Measurements from ENCODE around the gene TEX28. TPM values are rescaled to one million over a fixed set of nuclear protein-coding genes. Genes with fewer than 3 reads are reported as not detected.
"Not testable (repeated sequence)": the region's sequence is repeated elsewhere in the genome, so short reads cannot be mapped to it uniquely, and the experiment has no call there.

TEX28 gene, protein sequence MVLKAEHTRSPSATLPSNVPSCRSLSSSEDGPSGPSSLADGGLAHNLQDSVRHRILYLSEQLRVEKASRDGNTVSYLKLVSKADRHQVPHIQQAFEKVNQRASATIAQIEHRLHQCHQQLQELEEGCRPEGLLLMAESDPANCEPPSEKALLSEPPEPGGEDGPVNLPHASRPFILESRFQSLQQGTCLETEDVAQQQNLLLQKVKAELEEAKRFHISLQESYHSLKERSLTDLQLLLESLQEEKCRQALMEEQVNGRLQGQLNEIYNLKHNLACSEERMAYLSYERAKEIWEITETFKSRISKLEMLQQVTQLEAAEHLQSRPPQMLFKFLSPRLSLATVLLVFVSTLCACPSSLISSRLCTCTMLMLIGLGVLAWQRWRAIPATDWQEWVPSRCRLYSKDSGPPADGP
- total RNA-seq: not detected in 2 replicates

DNA sequence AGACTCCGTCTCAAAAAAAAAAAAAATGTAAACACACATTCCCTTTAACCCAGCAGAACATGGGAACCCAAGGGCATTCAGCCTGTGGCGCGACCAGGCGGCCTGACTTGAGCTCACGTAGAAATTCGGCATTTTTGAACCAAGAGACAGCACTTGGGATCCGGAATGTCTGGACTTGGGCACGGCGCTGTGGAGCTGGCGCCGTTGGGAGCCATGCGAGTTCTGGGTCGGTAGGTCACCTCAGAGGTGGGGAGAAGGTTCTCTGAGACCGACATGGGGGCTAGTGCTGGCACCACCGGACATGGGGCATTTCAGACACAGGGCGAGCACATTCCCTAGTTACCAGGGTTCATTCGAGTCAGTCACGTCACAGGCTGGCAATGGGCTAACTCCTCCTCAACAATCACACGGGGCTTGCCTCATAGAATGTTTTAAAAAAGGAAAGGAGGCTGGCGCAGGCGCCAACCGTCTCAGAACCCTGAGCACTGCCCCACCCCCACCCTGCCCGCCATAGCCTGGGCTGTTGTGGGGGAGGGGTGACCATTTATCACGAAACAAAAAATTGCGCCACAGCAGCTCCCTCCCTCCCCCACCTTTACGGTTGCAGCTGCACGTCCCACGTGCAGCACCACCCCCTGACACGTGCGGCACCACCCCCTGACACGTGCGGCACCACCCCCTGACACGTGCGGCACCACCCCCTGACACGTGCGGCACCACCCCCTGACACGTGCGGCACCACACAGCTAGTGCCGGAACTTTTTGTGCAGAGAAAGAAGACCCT is at the start of gene TEX28:
Gene TEX28, minus strand, starts transcription at position 334 of the 784 bp plus-strand sequence. CDS start 3,007 bp downstream, outside the sequence.
- Mint-ChIP-seq H3K9me3 (no peaks in the 10 kb centered on the region), H3K27ac (no peak within 1 kb of the TSS), H3K27me3 (no peaks in the 10 kb centered on the region), H3K4me1 (no peaks in the 10 kb centered on the region), H3K36me3 (ENCODE audit: low read depth) (no peaks in the 10 kb centered on the region), H3K4me3 (no peak within 1 kb of the TSS)
- DNase-seq: no peak
- intact Hi-C loops (cut with micrococcal nuclease): no loop called here

DNA sequence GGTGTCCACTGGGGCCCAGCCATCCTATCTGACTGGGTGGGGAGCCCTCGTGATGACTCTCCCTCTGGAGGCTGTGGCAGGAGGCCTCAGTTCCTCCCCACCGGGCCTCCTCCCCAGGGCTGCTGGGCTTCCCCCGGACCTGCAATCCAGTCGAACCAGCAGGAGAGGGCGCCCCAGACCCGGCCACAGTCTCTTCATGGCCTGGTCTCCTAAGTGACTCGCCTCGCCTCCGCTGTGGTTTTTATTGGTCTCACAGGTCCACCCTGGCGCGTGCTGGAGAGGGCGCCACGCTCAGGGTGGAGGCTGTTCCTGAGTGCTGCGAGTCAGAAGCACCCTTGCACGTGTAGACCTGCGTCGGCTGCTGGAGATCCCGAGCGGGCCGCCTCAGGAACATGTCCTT is 48.7 kb upstream of the TEX28 start:
- H3K9me3 Mint-ChIP-seq; H3K27me3 Mint-ChIP-seq; H3K27ac Mint-ChIP-seq; DNase-seq; intact Hi-C loops (cut with micrococcal nuclease); H3K36me3 Mint-ChIP-seq (ENCODE audit: low read depth); H3K4me1 Mint-ChIP-seq; H3K4me3 Mint-ChIP-seq: not testable (repeated sequence)

DNA sequence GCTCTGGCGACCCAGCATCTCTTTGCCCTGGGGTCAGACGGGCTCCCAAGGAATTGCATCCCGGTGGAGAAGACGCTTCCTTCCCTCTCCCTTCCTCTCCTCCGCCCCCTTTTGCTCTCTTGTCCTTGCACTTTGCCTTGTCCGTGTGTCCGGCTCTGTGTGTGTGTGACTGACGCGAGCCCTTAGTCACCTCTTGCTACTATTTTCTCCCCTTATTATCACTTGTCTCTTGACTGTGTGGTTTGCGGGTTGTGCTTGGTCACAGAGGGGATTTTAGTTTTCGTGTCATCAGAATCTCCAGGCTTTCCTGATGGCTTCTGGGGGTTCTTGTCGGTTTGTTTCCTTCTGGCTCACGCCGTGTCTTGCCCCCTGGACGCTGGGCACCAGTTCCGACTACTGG is 48.1 kb upstream of the TEX28 start:
- H3K9me3 Mint-ChIP-seq; H3K4me1 Mint-ChIP-seq; intact Hi-C loops (cut with micrococcal nuclease); H3K27me3 Mint-ChIP-seq; H3K27ac Mint-ChIP-seq; H3K36me3 Mint-ChIP-seq (ENCODE audit: low read depth); H3K4me3 Mint-ChIP-seq; DNase-seq: not testable (repeated sequence)

DNA sequence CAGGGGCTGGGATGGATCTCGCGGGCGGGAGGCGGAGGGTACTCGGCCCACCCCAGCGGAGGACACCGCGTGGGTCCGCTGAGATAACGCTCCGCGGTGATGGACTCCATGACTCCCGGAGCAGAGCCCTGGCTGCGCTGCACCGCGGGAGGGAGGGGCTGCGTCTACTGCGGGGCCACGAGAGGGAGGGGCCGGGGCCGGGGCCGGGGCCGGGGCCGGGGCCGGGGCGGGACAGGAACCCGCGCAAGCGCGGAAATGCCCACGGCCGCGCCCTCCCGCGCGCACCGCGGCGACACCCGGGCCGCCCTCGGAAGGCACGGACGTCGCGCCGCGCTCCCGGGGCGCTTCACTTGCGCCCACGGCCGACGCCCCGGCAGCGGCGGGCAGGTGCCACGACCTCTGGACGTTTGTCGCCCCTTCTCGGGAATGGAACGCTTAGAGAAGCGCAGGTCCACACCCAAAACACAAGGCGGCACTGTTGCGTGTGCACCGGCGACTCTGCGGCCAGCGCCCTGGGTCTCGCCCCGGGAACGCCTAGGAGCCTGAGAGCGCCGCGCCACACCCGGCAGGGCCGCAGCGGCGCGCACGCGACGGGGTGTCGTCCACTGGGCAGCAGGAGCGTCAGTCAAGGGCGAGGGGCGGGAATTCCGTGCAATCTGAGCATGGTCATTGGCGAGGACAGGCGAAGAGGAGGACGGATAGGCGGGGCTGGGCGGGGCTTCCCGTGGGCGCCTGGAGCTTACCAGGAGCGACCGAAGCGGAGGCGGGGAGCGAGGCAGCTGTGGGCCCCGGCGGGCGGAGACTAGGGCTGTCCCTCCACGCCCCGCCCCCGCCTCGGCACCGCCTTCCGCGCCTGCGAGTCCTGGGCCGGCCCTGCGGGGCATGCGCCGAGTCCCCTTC is 46.7 kb upstream of the TEX28 start:
- DNase-seq; H3K36me3 Mint-ChIP-seq (ENCODE audit: low read depth); H3K27me3 Mint-ChIP-seq; H3K27ac Mint-ChIP-seq; H3K4me1 Mint-ChIP-seq; H3K9me3 Mint-ChIP-seq; intact Hi-C loops (cut with micrococcal nuclease); H3K4me3 Mint-ChIP-seq: not testable (repeated sequence)

DNA sequence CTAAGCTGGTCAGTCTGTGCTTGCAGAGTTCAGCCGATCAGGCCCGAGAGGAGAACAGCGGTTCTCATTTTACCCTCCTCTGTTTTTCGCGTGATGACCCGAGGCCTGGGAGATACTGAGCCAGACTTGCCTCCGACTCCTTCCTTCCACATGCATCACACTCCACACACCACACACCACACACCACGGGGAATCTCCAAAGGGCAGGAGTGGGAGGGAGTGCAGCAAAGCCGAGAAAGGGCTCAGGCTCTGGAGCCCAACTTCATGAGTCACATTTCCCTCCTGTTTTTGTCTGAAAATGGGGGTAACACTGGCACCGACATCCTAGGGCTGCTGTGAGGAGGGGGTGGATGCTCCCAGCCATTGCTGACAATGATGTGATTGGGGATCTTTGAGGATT is 39.6 kb upstream of the TEX28 start:
- H3K9me3 Mint-ChIP-seq: no peaks in the 10 kb centered on the region
- H3K27ac Mint-ChIP-seq: peak overlapping the region; percentile 94
- no peak for DNase-seq
- no peaks in the 10 kb centered on the region for H3K36me3 Mint-ChIP-seq (ENCODE audit: low read depth)
- no peaks in the 10 kb centered on the region for H3K27me3 Mint-ChIP-seq
- H3K4me1 Mint-ChIP-seq: peaks cover 23% of the 10 kb centered on the region
- peak overlapping the region; percentile 73 for H3K4me3 Mint-ChIP-seq
- intact Hi-C loops (cut with micrococcal nuclease): no loop called here

DNA sequence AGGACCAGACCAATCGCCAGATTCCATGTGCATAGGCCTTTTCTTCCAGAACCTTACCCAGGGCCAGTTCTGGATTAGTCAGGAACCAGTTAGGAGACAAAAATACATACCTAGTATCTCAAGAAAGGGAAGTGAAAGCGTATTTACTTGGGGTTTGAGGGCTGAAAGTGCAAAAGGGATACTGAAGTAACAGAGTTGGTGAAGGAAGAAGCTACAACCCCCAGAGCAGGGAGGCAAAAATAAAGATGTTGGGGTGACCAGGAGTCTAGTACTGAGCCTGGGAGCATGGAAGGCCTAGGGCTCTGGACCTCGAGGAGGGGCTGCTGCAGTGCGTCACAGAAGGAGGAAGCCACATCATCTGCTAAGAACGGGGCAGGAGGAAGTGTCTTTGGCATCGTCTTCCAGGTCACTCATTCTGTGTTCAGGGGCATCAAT is 38.9 kb upstream of the TEX28 start:
- Mint-ChIP-seq H3K27ac (peak overlapping the region; percentile 94), H3K4me3 (peak overlapping the region; percentile 73), H3K27me3 (no peaks in the 10 kb centered on the region), H3K4me1 (peaks cover 23% of the 10 kb centered on the region), H3K9me3 (no peaks in the 10 kb centered on the region), H3K36me3 (ENCODE audit: low read depth) (no peaks in the 10 kb centered on the region)
- intact Hi-C loops (cut with micrococcal nuclease): no loop called here
- DNase-seq: no peak

DNA sequence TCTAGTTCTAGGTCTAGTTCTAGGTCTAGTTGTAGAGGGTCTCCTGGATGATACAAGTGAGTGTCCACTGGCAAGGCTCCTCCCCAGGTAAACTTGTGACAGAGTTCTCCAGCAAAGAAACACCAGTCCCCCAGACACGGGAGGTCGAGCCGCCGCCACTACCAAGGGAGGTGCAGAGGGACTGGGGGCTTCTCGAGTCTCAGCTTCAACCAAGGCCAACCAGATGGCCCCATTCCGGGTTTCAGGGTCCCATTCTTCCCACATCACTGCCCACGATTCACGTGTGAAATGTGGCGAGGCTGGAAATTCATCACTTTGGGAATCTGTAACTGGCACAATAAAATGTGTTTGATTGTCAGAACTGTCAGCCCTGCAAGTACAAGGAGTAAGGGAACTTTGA is 38.2 kb upstream of the TEX28 start:
- Mint-ChIP-seq H3K27ac (peak overlapping the region; percentile 51), H3K27me3 (no peaks in the 10 kb centered on the region), H3K9me3 (no peaks in the 10 kb centered on the region), H3K36me3 (ENCODE audit: low read depth) (no peaks in the 10 kb centered on the region), H3K4me1 (peaks cover 26% of the 10 kb centered on the region), H3K4me3 (no peak overlapping the region)
- no peak for DNase-seq
- intact Hi-C loops (cut with micrococcal nuclease): no loop called here

DNA sequence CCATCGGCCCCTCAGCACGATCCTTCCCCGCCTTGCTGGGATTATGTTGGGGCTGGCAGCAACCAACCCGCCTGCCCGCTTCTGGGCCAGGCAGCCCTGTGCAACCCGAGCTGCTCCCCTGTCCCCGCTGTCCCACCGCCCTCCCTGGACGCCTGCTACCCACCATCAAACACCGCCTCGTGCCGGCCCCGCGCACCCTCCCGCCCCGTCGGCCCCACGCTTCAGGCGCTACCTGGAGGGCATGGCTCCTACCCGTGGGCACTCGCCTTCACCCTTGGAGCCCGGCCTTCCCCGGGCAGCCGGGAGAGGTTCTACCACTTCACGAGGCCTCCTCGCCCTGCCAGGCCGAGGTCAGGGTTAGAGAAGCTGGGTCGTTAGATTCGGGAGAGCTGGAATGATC is 37.6 kb upstream of the TEX28 start:
- DNase-seq: no peak
- no peaks in the 10 kb centered on the region for H3K36me3 Mint-ChIP-seq (ENCODE audit: low read depth)
- no peak overlapping the region for H3K27ac Mint-ChIP-seq
- H3K9me3 Mint-ChIP-seq: no peaks in the 10 kb centered on the region
- intact Hi-C loops (cut with micrococcal nuclease): no loop called here
- peaks cover 31% of the 10 kb centered on the region for H3K4me1 Mint-ChIP-seq
- H3K27me3 Mint-ChIP-seq: no peaks in the 10 kb centered on the region
- H3K4me3 Mint-ChIP-seq: no peak overlapping the region

DNA sequence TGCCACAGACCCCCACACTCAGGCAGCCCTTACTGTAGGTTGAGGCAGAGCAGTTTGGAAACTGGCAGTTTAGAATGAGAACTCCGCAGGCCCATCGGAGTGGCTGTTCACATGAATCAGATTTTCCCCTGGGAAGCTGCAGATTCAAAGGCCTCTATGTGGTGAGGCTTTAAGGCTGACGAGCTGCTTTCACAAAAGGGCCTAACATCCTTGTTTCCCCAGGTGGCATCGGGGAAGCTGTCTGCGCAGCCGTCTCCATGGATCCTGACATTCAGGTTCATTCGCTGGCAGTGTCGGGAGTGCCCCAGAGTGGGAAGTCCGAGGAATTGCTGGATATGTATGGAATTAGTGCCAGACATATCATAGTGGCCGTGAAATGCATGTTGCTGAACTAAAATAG is 34.4 kb upstream of the TEX28 start:
- Mint-ChIP-seq H3K4me1 (peaks cover 34% of the 10 kb centered on the region), H3K36me3 (ENCODE audit: low read depth) (no peaks in the 10 kb centered on the region)
- intact Hi-C loops (cut with micrococcal nuclease): no loop called here

DNA sequence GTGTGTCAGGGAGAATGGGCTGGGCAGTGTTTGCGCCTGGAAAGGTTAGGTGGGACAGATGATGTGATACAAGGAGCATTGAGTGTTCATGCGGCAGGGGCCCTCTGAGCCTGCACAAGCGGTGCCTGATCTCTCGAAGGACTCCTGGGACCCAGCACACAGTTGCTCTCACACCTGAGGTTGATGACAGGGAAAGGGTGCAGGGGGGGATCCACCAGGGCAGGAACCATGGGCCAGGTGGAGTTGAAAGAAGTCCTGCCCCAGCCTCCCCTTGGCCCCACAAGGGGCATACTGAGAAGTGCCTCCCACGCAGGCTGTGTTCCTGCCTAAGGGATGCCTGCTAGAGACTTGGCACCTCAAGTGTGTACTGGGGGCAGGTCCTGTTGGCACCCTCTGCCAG is 33.7 kb upstream of the TEX28 start:
- DNase-seq: no peak
- Mint-ChIP-seq H3K36me3 (ENCODE audit: low read depth) (no peaks in the 10 kb centered on the region), H3K27me3 (no peaks in the 10 kb centered on the region), H3K4me3 (no peak overlapping the region), H3K4me1 (peaks cover 27% of the 10 kb centered on the region), H3K27ac (no peak overlapping the region), H3K9me3 (no peaks in the 10 kb centered on the region)
- intact Hi-C loops (cut with micrococcal nuclease): no loop called here

More for the DNA sequence above, 34.4 kb upstream of the TEX28 start:
- Mint-ChIP-seq H3K27ac (no peak overlapping the region), H3K27me3 (no peaks in the 10 kb centered on the region), H3K4me3 (no peak overlapping the region), H3K9me3 (no peaks in the 10 kb centered on the region)
- DNase-seq: no peak

DNA sequence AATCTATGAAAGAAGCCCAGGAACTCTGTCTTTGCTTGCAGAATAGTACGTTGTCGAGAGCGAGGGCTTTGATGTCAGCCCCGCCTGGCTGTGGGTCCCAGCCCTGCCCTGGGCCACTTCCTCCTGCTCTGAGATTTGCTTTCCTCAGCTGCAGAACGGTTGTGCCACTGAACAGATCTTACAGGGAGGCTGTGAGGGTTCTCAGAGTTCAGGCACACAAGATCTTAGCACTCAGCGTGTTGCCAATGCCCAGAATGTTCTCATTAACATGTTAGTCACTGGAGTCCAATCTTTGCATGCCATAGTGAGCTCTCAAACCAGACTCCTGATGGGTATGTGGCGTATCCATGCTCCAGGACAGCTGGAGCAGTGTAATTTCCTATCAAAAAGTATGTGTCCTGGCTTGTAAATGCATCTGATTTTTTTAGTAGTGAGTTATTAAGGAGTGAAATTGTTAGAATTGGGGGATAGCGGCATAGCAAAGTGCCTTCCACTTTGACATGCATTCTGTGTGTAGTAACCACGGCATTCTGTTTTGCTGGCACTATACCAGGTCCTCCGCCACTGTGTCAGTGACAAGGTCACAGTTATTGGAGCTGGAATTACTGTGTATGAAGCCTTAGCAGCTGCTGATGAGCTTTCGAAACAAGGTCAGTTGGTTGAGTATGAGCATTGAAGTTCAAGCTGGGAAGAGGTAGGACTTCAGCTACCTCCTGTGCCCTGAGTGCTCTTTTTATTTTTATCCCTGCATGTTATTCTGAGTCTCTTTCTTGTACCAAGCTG is 32.3 kb upstream of the TEX28 start:
- intact Hi-C loops (cut with micrococcal nuclease): no loop called here
- peak; percentile 84 for DNase-seq
- no peaks in the 10 kb centered on the region for H3K27me3 Mint-ChIP-seq
- no peaks in the 10 kb centered on the region for H3K9me3 Mint-ChIP-seq
- peak overlapping the region; percentile 43 for H3K27ac Mint-ChIP-seq
- peaks cover 24% of the 10 kb centered on the region for H3K4me1 Mint-ChIP-seq
- no peaks in the 10 kb centered on the region for H3K36me3 Mint-ChIP-seq (ENCODE audit: low read depth)
- peak overlapping the region; percentile 52 for H3K4me3 Mint-ChIP-seq

DNA sequence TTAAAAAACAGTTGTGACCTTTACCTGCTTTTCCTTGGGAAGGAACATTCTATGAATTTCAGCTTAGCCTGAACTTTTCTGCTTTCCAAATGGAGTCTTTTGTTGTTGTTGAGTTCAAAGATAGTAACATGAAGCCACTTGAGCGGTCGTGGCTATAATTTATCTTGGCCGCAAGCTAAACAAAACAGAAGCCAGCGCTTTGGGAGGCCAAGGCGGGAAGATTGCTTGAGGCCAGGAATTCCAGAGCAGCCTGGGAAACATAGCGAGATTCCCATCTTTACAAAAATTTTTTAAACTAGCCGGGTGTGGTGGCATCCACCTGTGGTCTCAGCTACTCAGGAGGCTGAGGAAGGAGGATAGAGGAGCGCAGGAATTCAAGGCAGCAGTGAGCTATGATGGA is 30.6 kb upstream of the TEX28 start:
- H3K9me3 Mint-ChIP-seq: no peaks in the 10 kb centered on the region
- H3K4me3 Mint-ChIP-seq: no peak overlapping the region
- H3K4me1 Mint-ChIP-seq: peaks cover 33% of the 10 kb centered on the region
- DNase-seq: no peak
- H3K27ac Mint-ChIP-seq: no peak overlapping the region
- intact Hi-C loops (cut with micrococcal nuclease): no loop called here
- H3K27me3 Mint-ChIP-seq: no peaks in the 10 kb centered on the region
- no peaks in the 10 kb centered on the region for H3K36me3 Mint-ChIP-seq (ENCODE audit: low read depth)

DNA sequence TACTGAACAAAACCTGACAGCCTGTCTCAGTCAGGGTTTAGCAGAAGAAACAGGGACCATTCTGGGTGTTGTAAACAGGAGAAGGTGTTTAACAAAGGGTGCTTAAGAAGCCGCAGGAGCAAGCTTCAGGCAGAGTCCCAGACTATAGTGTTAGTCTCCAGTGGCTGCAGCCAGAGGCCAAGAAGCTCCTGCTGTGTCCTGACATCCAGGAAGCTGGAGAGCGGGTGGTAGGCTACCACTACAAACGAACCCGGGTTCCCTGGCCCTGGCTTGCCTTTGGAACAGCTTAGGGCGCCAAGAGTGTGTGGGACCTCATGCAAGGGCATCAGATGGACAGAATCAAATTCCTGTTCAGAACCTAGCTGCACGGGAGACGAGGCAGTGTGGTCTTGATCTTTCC is 28.6 kb upstream of the TEX28 start:
- Mint-ChIP-seq H3K4me3 (no peak overlapping the region), H3K27me3 (no peaks in the 10 kb centered on the region), H3K9me3 (no peaks in the 10 kb centered on the region), H3K36me3 (ENCODE audit: low read depth) (no peaks in the 10 kb centered on the region), H3K4me1 (peaks cover 34% of the 10 kb centered on the region), H3K27ac (no peak overlapping the region)
- intact Hi-C loops (cut with micrococcal nuclease): no loop called here
- DNase-seq: no peak

Measured in activated CD4-positive, alpha-beta T cell treated with anti-CD3 and anti-CD28 coated beads, Interleukin-2, amount 10 ng/mL, durations not matched to agents 24 days and 14 days (primary cell).